Progenitor cell of endocrine pancreas (in vitro differentiated cells): ENCODE results near the gene RBPMS2. TPM values are rescaled to one million over a fixed set of nuclear protein-coding genes. Genes with fewer than 3 reads are reported as not detected.
A peak's percentile ranks its signal among the peaks of the same experiment; 100 is the strongest.

Experiments used
- DNase-seq: peaks from one replicate; pipeline ENCODE4 v3.0.0; 2021; ENCODE audit warnings: low spot score; ENCODE audit not compliant: unreplicated experiment
- H3K27ac Mint-ChIP-seq: 2 replicates; pipeline ENCODE4 v1.8.0; 2021; ENCODE audit warnings: mild to moderate bottlenecking, moderate library complexity, mixed read lengths
- H3K27me3 Mint-ChIP-seq: 2 replicates; pipeline ENCODE4 v1.8.0; 2021; ENCODE audit warnings: mixed read lengths
- H3K36me3 Mint-ChIP-seq: 2 replicates; pipeline ENCODE4 v1.8.0; 2022; ENCODE audit warnings: mixed read lengths; ENCODE audit not compliant: insufficient read depth
- H3K4me1 Mint-ChIP-seq: 2 replicates; pipeline ENCODE4 v1.8.0; 2021; ENCODE audit warnings: low read depth, mixed read lengths
- H3K4me3 Mint-ChIP-seq: 2 replicates; pipeline ENCODE4 v1.8.0; 2021; ENCODE audit warnings: low read depth, mild to moderate bottlenecking, moderate library complexity, mixed read lengths
- H3K9me3 Mint-ChIP-seq: 2 replicates; pipeline ENCODE4 v1.8.0; 2021; ENCODE audit warnings: low read depth, mixed read lengths
- CTCF ChIP-seq: fragments of 200-600 bp; sonication (generic); IDR thresholded peaks from one replicate; pipeline ENCODE4 v1.5.0; 2021; ENCODE audit warnings: antibody characterized with exemption, mild to moderate bottlenecking; ENCODE audit not compliant: unreplicated experiment
- total RNA-seq: library from RNA; stranded (reverse); gene quantifications from 2 replicates; pipeline ENCODE4 v1.2.1, GENCODE V29; 2021

Gene RBPMS2
- total RNA-seq, 1 donor from 2014 or later = 39.8 TPM

GRCh38 chr15:64695561-64695992, 79.8 kb downstream of the RBPMS2 start:
- Mint-ChIP-seq H3K27ac (no peak overlapping the region), H3K4me1 (peaks cover 51% of the 10 kb centered on the region), H3K9me3 (no peaks in the 10 kb centered on the region), H3K4me3 (no peak overlapping the region), H3K27me3 (no peaks in the 10 kb centered on the region), H3K36me3 (peaks cover 17% of the 10 kb centered on the region)
- no peak for TF ChIP-seq CTCF
- DNase-seq = no peak

- Mint-ChIP-seq H3K4me1 (peaks cover 44% of the 10 kb centered on the region), H3K27me3 (no peaks in the 10 kb centered on the region), H3K4me3 (no peak overlapping the region), H3K9me3 (no peaks in the 10 kb centered on the region), H3K36me3 (peaks cover 18% of the 10 kb centered on the region), H3K27ac (peak overlapping the region; percentile 49)
- TF ChIP-seq CTCF = no peak
- DNase-seq = no peak
Observed at GRCh38 chr15:64694816-64695215, 80.6 kb downstream of the RBPMS2 start.

GRCh38 chr15:64693134-64693533, 82.3 kb downstream of the RBPMS2 start:
- Mint-ChIP-seq H3K4me3 (no peak overlapping the region), H3K27me3 (no peaks in the 10 kb centered on the region), H3K4me1 (peaks cover 28% of the 10 kb centered on the region), H3K36me3 (peaks cover 21% of the 10 kb centered on the region), H3K9me3 (no peaks in the 10 kb centered on the region), H3K27ac (peak overlapping the region; percentile 82)
- no peak for TF ChIP-seq CTCF
- DNase-seq = no peak

- no peak for DNase-seq
- TF ChIP-seq CTCF = no peak
- peaks cover 23% of the 10 kb centered on the region for H3K4me1 Mint-ChIP-seq
- H3K9me3 Mint-ChIP-seq = no peaks in the 10 kb centered on the region
- H3K27ac Mint-ChIP-seq = no peak overlapping the region
- peaks cover 20% of the 10 kb centered on the region for H3K36me3 Mint-ChIP-seq
- H3K27me3 Mint-ChIP-seq = no peaks in the 10 kb centered on the region
- H3K4me3 Mint-ChIP-seq = no peak overlapping the region
Observed at GRCh38 chr15:64691896-64692565, 83.4 kb downstream of the RBPMS2 start.

- Mint-ChIP-seq H3K4me1 (peaks cover 20% of the 10 kb centered on the region), H3K4me3 (no peak overlapping the region), H3K27ac (peak overlapping the region; percentile 82), H3K36me3 (peaks cover 24% of the 10 kb centered on the region), H3K9me3 (no peaks in the 10 kb centered on the region), H3K27me3 (no peaks in the 10 kb centered on the region)
- TF ChIP-seq CTCF = peak; percentile 37
- no peak for DNase-seq
Observed at GRCh38 chr15:64690578-64691296, 84.7 kb downstream of the RBPMS2 start.
